Loucy (cell line): ENCODE results near the gene SCARB1.

Experiments
- CTCF ChIP-seq: fragments of 200-600 bp; sonication (generic); conservative IDR thresholded peaks from 2 replicates; pipeline ENCODE4 v1.5.1; 2014; ENCODE audit warnings: mild to moderate bottlenecking, antibody characterized with exemption, low read length
- EZH2phosphoT487 ChIP-seq: fragments of 200-600 bp; IDR thresholded peaks from 2 replicates; pipeline ENCODE4 v1.6.1; 2018; ENCODE audit warnings: antibody characterized with exemption, mild to moderate bottlenecking, moderate library complexity, borderline replicate concordance

GRCh38 chr12:124754949-124755800, 108.5 kb downstream of the SCARB1 start:
- TF ChIP-seq EZH2phosphoT487, result no peak
- no peak for TF ChIP-seq CTCF
